ENCODE measurements around the gene DDX21.
"Not testable (repeated sequence)": the region's sequence is repeated elsewhere in the genome, so short reads cannot be mapped to it uniquely, and the experiment has no call there.

DDX21 gene

GRCh38 chr10:68932860-68933259 is 23.1 kb upstream of the DDX21 start:
- not testable (repeated sequence) for H3K79me2 ChIP-seq (ENCODE audit: insufficient read depth, low read length); H3F3A ChIP-seq (ENCODE audit: insufficient read depth); H3K9ac ChIP-seq (ENCODE audit: low read length); H3K9me3 ChIP-seq (ENCODE audit: insufficient read depth, low read length); H3K4me2 ChIP-seq (ENCODE audit: low read depth, low read length, poor library complexity, severe bottlenecking); H3K4me3 ChIP-seq (ENCODE audit: insufficient read depth, low read length, poor library complexity, severe bottlenecking); H3K27me3 ChIP-seq (ENCODE audit: low read length); H4K20me1 ChIP-seq (ENCODE audit: low read depth, low read length); H3K27ac ChIP-seq (ENCODE audit: low read depth, low read length); H2AFZ ChIP-seq (ENCODE audit: low read depth, low read length, severe bottlenecking); H3K9me2 ChIP-seq (replicated peaks; ENCODE audit: insufficient read depth, low read length)
- peaks cover 29% of the 10 kb centered on the region; the same call in 1 of the 2 replicates for H3K36me3 ChIP-seq (ENCODE audit: low read length)

- H3K79me2 ChIP-seq (ENCODE audit: insufficient read depth, low read length) = no peaks in the 10 kb centered on the region; the same call in 1 of the 2 replicates
- no peak overlapping the region for H2AFZ ChIP-seq (ENCODE audit: low read depth, low read length, severe bottlenecking)
- no peaks in the 10 kb centered on the region for H3K9me2 ChIP-seq (replicated peaks; ENCODE audit: insufficient read depth, low read length)
- no peaks in the 10 kb centered on the region for H4K20me1 ChIP-seq (ENCODE audit: low read depth, low read length)
- no peak overlapping the region for H3K9ac ChIP-seq (ENCODE audit: low read length)
- peaks cover 45% of the 10 kb centered on the region; the same call in 1 of the 2 replicates for H3K36me3 ChIP-seq (ENCODE audit: low read length)
- H3K4me3 ChIP-seq (ENCODE audit: insufficient read depth, low read length, poor library complexity, severe bottlenecking) = no peak overlapping the region
- H3K4me2 ChIP-seq (ENCODE audit: low read depth, low read length, poor library complexity, severe bottlenecking) = no peak overlapping the region
- no peak overlapping the region for H3K27ac ChIP-seq (ENCODE audit: low read depth, low read length)
- no peaks in the 10 kb centered on the region for H3K27me3 ChIP-seq (ENCODE audit: low read length)
- no peak for TF ChIP-seq CTCF (IDR thresholded peaks at IDR 0.05; ENCODE audit: insufficient read depth, low read length, poor library complexity, severe bottlenecking)
- no peaks in the 10 kb centered on the region for H3F3A ChIP-seq (ENCODE audit: insufficient read depth)
- no peaks in the 10 kb centered on the region for H3K9me3 ChIP-seq (ENCODE audit: insufficient read depth, low read length)
Observed at GRCh38 chr10:68934994-68935393, 21.0 kb upstream of the DDX21 start.

GRCh38 chr10:68938117-68938516 is 17.9 kb upstream of the DDX21 start:
- no peaks in the 10 kb centered on the region for H3K9me3 ChIP-seq (ENCODE audit: insufficient read depth, low read length)
- no peaks in the 10 kb centered on the region for H3K9me2 ChIP-seq (replicated peaks; ENCODE audit: insufficient read depth, low read length)
- TF ChIP-seq EZH2phosphoT487 (conservative IDR thresholded peaks at IDR 0.05; ENCODE audit: low read length) (no peak), CTCF (IDR thresholded peaks at IDR 0.05; ENCODE audit: insufficient read depth, low read length, poor library complexity, severe bottlenecking) (no peak)
- H3K36me3 ChIP-seq (ENCODE audit: low read length) = peaks cover 49% of the 10 kb centered on the region; the same call in 1 of the 2 replicates
- no peak overlapping the region for H3K9ac ChIP-seq (ENCODE audit: low read length)
- no peak overlapping the region for H2AFZ ChIP-seq (ENCODE audit: low read depth, low read length, severe bottlenecking)
- H3K4me3 ChIP-seq (ENCODE audit: insufficient read depth, low read length, poor library complexity, severe bottlenecking) = no peak overlapping the region
- H3K79me2 ChIP-seq (ENCODE audit: insufficient read depth, low read length) = peaks cover 4% of the 10 kb centered on the region; the same call in 1 of the 2 replicates
- no peaks in the 10 kb centered on the region for H3F3A ChIP-seq (ENCODE audit: insufficient read depth)
- no peak overlapping the region for H3K4me2 ChIP-seq (ENCODE audit: low read depth, low read length, poor library complexity, severe bottlenecking)
- no peaks in the 10 kb centered on the region for H3K27me3 ChIP-seq (ENCODE audit: low read length)
- H4K20me1 ChIP-seq (ENCODE audit: low read depth, low read length) = no peaks in the 10 kb centered on the region
- H3K27ac ChIP-seq (ENCODE audit: low read depth, low read length) = no peak overlapping the region

GRCh38 chr10:68938884-68939283 is 17.1 kb upstream of the DDX21 start:
- no peak overlapping the region for H2AFZ ChIP-seq (ENCODE audit: low read depth, low read length, severe bottlenecking)
- no peaks in the 10 kb centered on the region for H3K9me3 ChIP-seq (ENCODE audit: insufficient read depth, low read length)
- TF ChIP-seq CTCF (IDR thresholded peaks at IDR 0.05; ENCODE audit: insufficient read depth, low read length, poor library complexity, severe bottlenecking) = no peak
- TF ChIP-seq EZH2phosphoT487 (conservative IDR thresholded peaks at IDR 0.05; ENCODE audit: low read length) = no peak
- peaks cover 4% of the 10 kb centered on the region; the same call in 1 of the 2 replicates for H3K79me2 ChIP-seq (ENCODE audit: insufficient read depth, low read length)
- no peak overlapping the region for H3K4me2 ChIP-seq (ENCODE audit: low read depth, low read length, poor library complexity, severe bottlenecking)
- no peaks in the 10 kb centered on the region for H3K9me2 ChIP-seq (replicated peaks; ENCODE audit: insufficient read depth, low read length)
- H3K27me3 ChIP-seq (ENCODE audit: low read length) = no peaks in the 10 kb centered on the region
- H3K27ac ChIP-seq (ENCODE audit: low read depth, low read length) = no peak overlapping the region
- H3K4me3 ChIP-seq (ENCODE audit: insufficient read depth, low read length, poor library complexity, severe bottlenecking) = no peak overlapping the region
- peaks cover 57% of the 10 kb centered on the region; the same call in 1 of the 2 replicates for H3K36me3 ChIP-seq (ENCODE audit: low read length)
- no peaks in the 10 kb centered on the region; the same call in 1 of the 2 replicates for H3F3A ChIP-seq (ENCODE audit: insufficient read depth)
- H4K20me1 ChIP-seq (ENCODE audit: low read depth, low read length) = no peaks in the 10 kb centered on the region
- H3K9ac ChIP-seq (ENCODE audit: low read length) = no peak overlapping the region

- H3K27me3 ChIP-seq (ENCODE audit: low read length); H2AFZ ChIP-seq (ENCODE audit: low read depth, low read length, severe bottlenecking); H3F3A ChIP-seq (ENCODE audit: insufficient read depth); H3K27ac ChIP-seq (ENCODE audit: low read depth, low read length); H3K4me3 ChIP-seq (ENCODE audit: insufficient read depth, low read length, poor library complexity, severe bottlenecking); H3K9me3 ChIP-seq (ENCODE audit: insufficient read depth, low read length); H4K20me1 ChIP-seq (ENCODE audit: low read depth, low read length); H3K9ac ChIP-seq (ENCODE audit: low read length); H3K79me2 ChIP-seq (ENCODE audit: insufficient read depth, low read length); H3K4me2 ChIP-seq (ENCODE audit: low read depth, low read length, poor library complexity, severe bottlenecking); H3K9me2 ChIP-seq (replicated peaks; ENCODE audit: insufficient read depth, low read length): not testable (repeated sequence)
- H3K36me3 ChIP-seq (ENCODE audit: low read length) = peaks cover 46% of the 10 kb centered on the region; the same call in 1 of the 2 replicates
Observed at GRCh38 chr10:68940917-68941316, 15.1 kb upstream of the DDX21 start.
